ENCODE results near the gene SLC2A8. TPM values are rescaled to one million over a fixed set of nuclear protein-coding genes. Genes with fewer than 3 reads are reported as not detected.

The SLC2A8 gene
- total RNA-seq, 1 experiment from 2014 or later: 144 TPM

GRCh38 chr9:127451608-127451857 is 54.6 kb downstream of the SLC2A8 start:
- Histone ChIP-seq H3K4me3 (ENCODE audit: low read depth, low read length) (peak overlapping the region; percentile 79), H3K4me1 (peaks cover 9% of the 10 kb centered on the region; the same call in 1 of the 2 replicates), H3K27me3 (replicated peaks; ENCODE audit: control insufficient read depth, insufficient read depth, low read length) (no peaks in the 10 kb centered on the region), H3K9me3 (no peaks in the 10 kb centered on the region), H3K36me3 (ENCODE audit: control insufficient read depth, insufficient read depth, low read length) (peaks cover 7% of the 10 kb centered on the region)
- Mint-ChIP-seq H3K36me3 (ENCODE audit: insufficient read depth, unreplicated experiment) (peaks cover 75% of the 10 kb centered on the region), H3K27me3 (ENCODE audit: insufficient read depth, unreplicated experiment) (peaks cover 3% of the 10 kb centered on the region), H3K9me3 (ENCODE audit: unreplicated experiment) (no peaks in the 10 kb centered on the region), H3K27ac (ENCODE audit: unreplicated experiment) (peak overlapping the region; percentile 98), H3K4me1 (ENCODE audit: low read depth, unreplicated experiment) (peaks cover 18% of the 10 kb centered on the region), H3K4me3 (ENCODE audit: unreplicated experiment) (peak overlapping the region; percentile 95)
- POLR2A ChIA-PET: interaction anchor here (0.6 to 2.0 kb wide), 8 partner anchors 27 to 1500 kb away, joined by 3 to 9 read pairs (median 4); partner anchors contain the start of genes SLC2A8 and ZNF79
- intact Hi-C loops (cut with micrococcal nuclease; ENCODE audit: unreplicated experiment): loop anchor here (1.0 kb wide), 1 partner anchor 27 kb away; the partner anchor contains the start of gene ZNF79
- CTCF ChIA-PET: interaction anchor here (0.5 to 2.0 kb wide), 2 partner anchors 91 to 466 kb away, joined by 3 to 6 read pairs; no protein-coding TSS in a partner anchor
- no TSS peak for BruUV-seq (replicated peaks)
- TF ChIP-seq CTCF (IDR thresholded peaks at IDR 0.05; ENCODE audit: insufficient read depth in 1 of 2, low read depth in 1 of 2, low read length in 1 of 2, severe bottlenecking in 1 of 2, unreplicated experiment in 1 of 2): no peak
- no peak for DNase-seq

- Mint-ChIP-seq H3K9me3 (ENCODE audit: unreplicated experiment) (no peaks in the 10 kb centered on the region), H3K27me3 (ENCODE audit: insufficient read depth, unreplicated experiment) (peaks cover 3% of the 10 kb centered on the region), H3K4me1 (ENCODE audit: low read depth, unreplicated experiment) (peaks cover 18% of the 10 kb centered on the region), H3K4me3 (ENCODE audit: unreplicated experiment) (peak overlapping the region; percentile 95), H3K36me3 (ENCODE audit: insufficient read depth, unreplicated experiment) (peaks cover 75% of the 10 kb centered on the region), H3K27ac (ENCODE audit: unreplicated experiment) (peak overlapping the region; percentile 98)
- DNase-seq: peak; percentile 74 to 75
- no peaks in the 10 kb centered on the region for H3K27me3 ChIP-seq (replicated peaks; ENCODE audit: control insufficient read depth, insufficient read depth, low read length)
- POLR2A ChIA-PET: interaction anchor here (0.6 to 2.0 kb wide), 9 partner anchors 28 to 1499 kb away, joined by 3 to 9 read pairs (median 4); partner anchors contain the start of genes SLC2A8 and ZNF79
- TF ChIP-seq CTCF (IDR thresholded peaks at IDR 0.05; ENCODE audit: insufficient read depth in 1 of 2, low read depth in 1 of 2, low read length in 1 of 2, severe bottlenecking in 1 of 2, unreplicated experiment in 1 of 2): no peak
- H3K36me3 ChIP-seq (ENCODE audit: control insufficient read depth, insufficient read depth, low read length): peaks cover 7% of the 10 kb centered on the region
- H3K4me3 ChIP-seq (ENCODE audit: low read depth, low read length): peak overlapping the region; percentile 79
- CTCF ChIA-PET: interaction anchor here (0.5 to 2.0 kb wide), 2 partner anchors 92 to 466 kb away, joined by 3 to 6 read pairs; no protein-coding TSS in a partner anchor
- peaks cover 9% of the 10 kb centered on the region; the same call in 1 of the 2 replicates for H3K4me1 ChIP-seq
- BruUV-seq (replicated peaks): TSS peak; percentile 56
- intact Hi-C loops (cut with micrococcal nuclease; ENCODE audit: unreplicated experiment): loop anchor here (1.0 kb wide), 1 partner anchor 28 kb away; the partner anchor contains the start of gene ZNF79
- H3K9me3 ChIP-seq: no peaks in the 10 kb centered on the region
Measured at GRCh38 chr9:127451858-127452656, 55.1 kb downstream of the SLC2A8 start.

GRCh38 chr9:127452691-127453090 is 55.7 kb downstream of the SLC2A8 start:
- peaks cover 75% of the 10 kb centered on the region for H3K36me3 Mint-ChIP-seq (ENCODE audit: insufficient read depth, unreplicated experiment)
- H3K27me3 Mint-ChIP-seq (ENCODE audit: insufficient read depth, unreplicated experiment): peaks cover 3% of the 10 kb centered on the region

More at GRCh38 chr9:127452691-127453090, 55.7 kb downstream of the SLC2A8 start:
- peaks cover 13% of the 10 kb centered on the region for H3K4me1 Mint-ChIP-seq (ENCODE audit: low read depth, unreplicated experiment)
- peaks cover 7% of the 10 kb centered on the region; the same call in 1 of the 2 replicates for H3K36me3 ChIP-seq (ENCODE audit: control insufficient read depth, insufficient read depth, low read length)
- DNase-seq: no peak
- H3K4me3 Mint-ChIP-seq (ENCODE audit: unreplicated experiment): peak overlapping the region; percentile 95
- ChIA-PET POLR2A (interaction anchor here (0.6 kb wide), 1 partner anchor 229 kb away, joined by 3 read pairs; no protein-coding TSS in a partner anchor), CTCF (interaction anchor here (2.0 kb wide), 1 partner anchor 92 kb away, joined by 6 read pairs; no protein-coding TSS in a partner anchor)
- intact Hi-C loops (cut with micrococcal nuclease; ENCODE audit: unreplicated experiment): no loop called here
- peaks cover 9% of the 10 kb centered on the region; the same call in 1 of the 2 replicates for H3K4me1 ChIP-seq
- TF ChIP-seq CTCF (IDR thresholded peaks at IDR 0.05; ENCODE audit: insufficient read depth in 1 of 2, low read depth in 1 of 2, low read length in 1 of 2, severe bottlenecking in 1 of 2, unreplicated experiment in 1 of 2): no peak
- H3K4me3 ChIP-seq (ENCODE audit: low read depth, low read length): no peak overlapping the region
- peak overlapping the region; percentile 98 for H3K27ac Mint-ChIP-seq (ENCODE audit: unreplicated experiment)
- H3K9me3 ChIP-seq: no peaks in the 10 kb centered on the region
- no TSS peak for BruUV-seq (replicated peaks)
- H3K27me3 ChIP-seq (replicated peaks; ENCODE audit: control insufficient read depth, insufficient read depth, low read length): no peaks in the 10 kb centered on the region
- no peaks in the 10 kb centered on the region for H3K9me3 Mint-ChIP-seq (ENCODE audit: unreplicated experiment)
